SK-N-MC (cell line): ENCODE measurements around the gene FAF2.

Source experiments
- EZH2 ChIP-seq: fragments of 200-600 bp; sonication (generic); IDR thresholded peaks from one replicate; pipeline ENCODE4 v1.6.1; 2017; ENCODE audit warnings: antibody characterized with exemption
- POLR2AphosphoS5 ChIP-seq: IDR thresholded peaks from 2 replicates; pipeline ENCODE4 v1.6.1; 2012; ENCODE audit warnings: mild to moderate bottlenecking, low read depth, low read length, borderline replicate concordance

DNA sequence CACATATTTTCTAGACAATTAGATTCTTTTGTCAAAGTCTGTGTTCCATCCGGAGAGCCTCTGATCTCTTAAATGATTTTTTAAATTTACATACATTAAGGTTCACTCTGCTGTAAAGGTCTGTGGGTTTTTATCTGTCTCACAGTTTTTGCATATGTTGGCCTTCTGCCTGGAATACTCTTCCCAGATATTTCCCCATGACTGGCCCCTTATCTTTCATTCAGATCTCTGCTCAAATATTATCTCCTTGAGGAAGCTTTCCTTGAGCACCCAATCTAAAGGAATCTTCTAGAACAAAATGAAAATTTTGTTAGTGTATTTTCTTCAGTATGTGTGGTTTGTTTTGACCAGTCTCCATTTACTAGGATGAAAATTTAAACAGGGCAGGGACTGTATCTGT, 26.3 kb downstream of the FAF2 start:
- TF ChIP-seq EZH2 (no peak), POLR2AphosphoS5 (no peak)
